ENCODE measurements around the gene SYNGR1.
"Not testable (repeated sequence)": the region's sequence is repeated elsewhere in the genome, so short reads cannot be mapped to it uniquely, and the experiment has no call there.

The SYNGR1 gene

DNA sequence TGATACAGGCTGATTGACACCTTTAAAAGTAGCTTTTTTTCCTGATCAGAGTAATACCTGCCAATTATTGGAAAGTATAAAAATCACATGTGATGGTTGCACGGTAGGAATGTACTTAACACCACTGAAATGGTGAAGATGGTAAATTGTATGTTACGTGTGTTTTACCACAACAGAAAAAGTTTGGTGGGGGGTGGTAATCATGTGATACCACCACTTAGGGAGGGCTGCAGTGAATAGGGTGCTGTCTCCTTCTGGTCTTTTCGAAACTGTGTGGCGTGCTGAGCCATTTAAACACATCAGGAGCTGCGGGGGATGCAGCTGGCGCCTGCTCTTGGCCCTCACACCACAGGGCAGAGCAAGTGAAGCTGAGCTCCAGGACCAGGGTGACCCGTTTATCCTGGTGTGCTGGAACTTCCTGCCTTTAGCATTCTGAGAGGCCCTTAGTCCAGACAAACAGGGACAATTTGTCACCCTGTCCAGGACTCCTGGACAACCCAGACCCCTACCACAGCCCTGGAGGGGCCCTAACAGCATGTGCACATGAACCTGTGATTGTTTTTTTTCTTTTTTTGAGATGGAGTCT lies 2.6 kb downstream of the SYNGR1 start:
- FAIRE-seq: no peak

DNA sequence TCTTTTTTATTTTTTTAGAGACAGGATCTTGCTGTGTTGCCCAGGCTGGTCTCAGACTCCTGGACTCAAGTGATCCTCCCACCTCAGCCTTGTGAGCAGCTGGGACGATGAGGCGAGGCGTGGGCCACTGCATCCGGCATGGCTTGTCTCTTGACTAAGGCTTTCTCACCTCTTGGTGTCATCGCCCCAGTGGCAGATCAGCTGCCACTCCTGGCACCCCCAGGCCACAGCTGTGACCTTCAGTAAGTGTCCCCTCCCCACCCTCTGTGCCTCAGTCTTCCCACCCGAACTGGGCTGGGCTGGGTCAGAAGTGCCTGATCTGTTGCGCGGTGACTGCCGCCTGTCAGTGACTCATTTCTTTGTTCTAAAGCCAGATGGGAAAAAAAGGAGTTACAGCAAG lies 3.6 kb downstream of the SYNGR1 start:
- FAIRE-seq: no peak

DNA sequence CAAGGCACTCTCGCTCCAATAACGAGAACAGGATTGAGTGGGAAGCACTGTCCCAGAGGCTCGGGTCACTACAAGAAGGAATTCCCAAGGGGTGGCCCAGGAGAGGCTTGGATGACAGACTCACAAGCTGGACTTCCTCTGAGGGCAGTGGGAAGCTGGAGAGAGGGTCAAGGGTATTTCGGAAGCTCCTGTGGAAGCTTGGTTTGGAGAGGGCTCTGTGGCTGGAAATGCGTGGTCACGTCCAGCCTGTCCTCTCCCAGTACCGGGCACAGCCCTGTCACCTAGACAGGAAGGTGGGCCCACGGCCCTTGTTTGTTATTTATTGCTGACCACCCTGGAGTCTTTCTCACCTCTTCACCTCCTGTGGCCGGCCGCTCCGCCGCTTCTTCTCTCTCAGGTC lies 5.3 kb downstream of the SYNGR1 start:
- no peak for FAIRE-seq

DNA sequence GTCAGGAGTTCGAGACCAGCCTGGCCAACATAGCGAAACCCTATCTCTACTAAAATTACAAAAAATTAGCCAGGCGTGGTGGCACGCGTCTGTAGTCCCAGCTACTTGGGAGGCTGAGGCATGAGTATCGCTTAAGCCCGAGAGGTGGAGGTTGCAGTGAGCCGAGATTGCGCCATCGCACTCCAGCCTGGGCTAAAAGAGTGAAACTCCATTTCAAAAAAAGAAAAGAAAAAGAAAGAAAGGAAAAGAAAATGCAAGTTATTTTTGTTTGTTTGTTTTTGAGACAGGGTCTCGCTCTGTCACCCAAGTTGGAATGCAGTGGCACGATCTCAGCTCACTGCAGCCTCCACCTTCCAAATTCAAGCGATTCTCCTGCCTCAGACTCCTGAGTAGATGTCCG lies 6.0 kb downstream of the SYNGR1 start:
- not testable (repeated sequence) for FAIRE-seq

DNA sequence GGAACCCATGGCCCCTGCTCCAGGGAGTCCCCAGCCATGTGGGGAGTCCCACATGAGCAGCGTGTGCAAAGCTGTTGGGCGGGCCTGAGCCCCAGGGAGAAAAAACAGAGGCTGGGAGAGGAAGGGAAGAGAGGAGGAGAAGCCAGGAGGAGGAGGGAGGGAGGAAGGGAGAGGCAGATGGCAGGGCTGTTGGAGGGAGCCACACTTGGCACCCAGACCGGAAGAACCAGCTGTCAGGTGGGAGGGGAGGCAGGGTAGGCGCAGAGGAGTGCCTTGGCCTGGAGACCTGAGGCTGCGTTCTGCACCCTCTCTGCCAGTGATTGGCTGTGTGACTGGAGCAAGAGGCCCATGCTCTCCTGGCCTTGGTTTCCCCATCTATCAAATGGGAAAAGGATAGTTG lies 6.7 kb downstream of the SYNGR1 start:
- FAIRE-seq: no peak

DNA sequence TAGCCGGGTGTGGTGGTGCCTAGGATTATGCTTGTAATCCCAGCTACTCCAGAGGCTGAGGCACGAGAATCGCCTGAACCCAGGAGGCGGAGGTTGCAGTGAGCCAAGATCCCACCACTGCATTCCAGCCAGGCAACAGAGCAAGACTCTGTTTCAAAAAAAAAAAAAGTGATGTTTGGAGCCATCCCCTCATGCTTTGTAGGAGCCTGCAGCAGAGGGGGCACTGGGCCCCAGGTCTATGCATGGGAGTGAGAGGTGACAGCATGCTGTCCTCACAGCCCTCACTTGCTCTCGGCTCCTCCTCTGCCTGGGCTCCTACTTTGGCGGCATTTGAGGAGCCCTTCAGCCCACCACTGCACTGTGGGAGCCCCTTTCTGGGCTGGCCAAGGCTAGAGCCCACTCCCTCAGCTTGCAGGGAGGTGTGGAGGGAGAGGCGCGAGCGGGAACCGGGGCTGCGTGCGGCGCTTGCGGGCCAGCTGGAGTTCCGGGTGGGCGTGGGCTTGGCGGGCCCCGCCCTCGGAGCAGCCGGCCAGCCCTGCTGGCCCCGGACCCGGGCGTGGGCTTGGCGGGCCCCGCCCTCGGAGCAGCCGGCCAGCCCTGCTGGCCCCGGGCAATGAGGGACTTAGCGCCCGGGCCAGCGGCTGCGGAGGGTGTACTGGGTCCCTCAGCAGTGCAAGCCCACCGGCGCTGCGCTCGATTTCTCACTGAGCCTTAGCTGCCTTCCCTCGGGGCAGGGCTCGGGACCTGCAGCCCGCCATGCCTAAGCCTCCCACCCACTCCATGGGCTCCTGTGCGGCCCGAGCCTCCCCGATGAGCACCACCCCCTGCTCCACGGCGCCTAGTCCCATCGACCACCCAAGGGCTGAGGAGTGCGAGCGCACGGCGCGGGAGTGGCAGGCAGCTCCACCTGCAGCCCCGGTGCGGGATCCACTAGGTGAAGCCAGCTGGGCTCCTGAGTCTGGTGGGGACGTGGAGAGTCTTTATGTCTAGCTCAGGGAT lies 7.6 kb downstream of the SYNGR1 start:
- not testable (repeated sequence) for FAIRE-seq

DNA sequence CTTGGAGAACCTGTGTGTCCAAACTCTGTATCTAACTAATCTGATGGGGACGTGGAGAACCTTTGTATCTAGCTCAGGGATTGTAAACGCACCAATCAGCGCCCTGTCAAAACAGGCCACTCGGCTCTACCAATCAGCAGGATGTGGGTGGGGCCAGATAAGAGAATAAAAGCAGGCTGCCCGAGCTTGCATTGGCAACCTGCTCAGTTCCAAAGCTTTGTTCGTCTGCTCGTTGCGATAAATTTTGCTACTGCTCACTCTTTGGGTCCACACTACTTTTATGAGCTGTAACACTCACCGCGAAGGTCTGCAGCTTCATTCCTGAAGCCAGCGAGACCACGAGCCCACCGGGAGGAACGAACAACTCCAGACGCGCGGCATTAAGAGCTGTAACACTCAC lies 8.4 kb downstream of the SYNGR1 start:
- FAIRE-seq: not testable (repeated sequence)

DNA sequence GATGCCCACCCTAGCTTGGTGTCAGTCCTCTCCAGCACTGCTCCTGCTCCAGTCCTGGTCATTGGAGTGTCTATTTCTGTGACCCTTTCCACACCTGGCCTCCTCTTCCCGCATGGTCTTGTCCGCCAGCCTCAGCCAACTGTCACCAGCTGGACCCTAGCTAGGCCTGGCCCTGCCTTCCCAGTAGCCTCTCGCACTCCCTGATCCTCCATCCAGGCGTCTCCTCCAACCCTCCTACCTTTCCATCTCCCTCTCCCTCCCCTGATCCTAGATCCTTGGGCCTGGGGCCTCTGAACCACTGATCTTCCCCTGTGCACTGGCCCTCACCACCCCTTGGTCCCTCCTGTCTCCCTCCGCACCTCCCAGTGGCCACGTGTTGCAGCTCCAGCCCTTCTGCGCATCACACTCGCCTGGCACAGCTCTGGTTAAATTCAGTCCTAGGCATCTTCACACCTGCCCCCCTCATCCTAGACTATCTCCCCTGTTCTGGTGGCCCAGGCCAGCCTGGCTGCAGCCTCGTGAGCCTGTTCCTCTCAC lies 9.9 kb downstream of the SYNGR1 start:
- FAIRE-seq: no peak

DNA sequence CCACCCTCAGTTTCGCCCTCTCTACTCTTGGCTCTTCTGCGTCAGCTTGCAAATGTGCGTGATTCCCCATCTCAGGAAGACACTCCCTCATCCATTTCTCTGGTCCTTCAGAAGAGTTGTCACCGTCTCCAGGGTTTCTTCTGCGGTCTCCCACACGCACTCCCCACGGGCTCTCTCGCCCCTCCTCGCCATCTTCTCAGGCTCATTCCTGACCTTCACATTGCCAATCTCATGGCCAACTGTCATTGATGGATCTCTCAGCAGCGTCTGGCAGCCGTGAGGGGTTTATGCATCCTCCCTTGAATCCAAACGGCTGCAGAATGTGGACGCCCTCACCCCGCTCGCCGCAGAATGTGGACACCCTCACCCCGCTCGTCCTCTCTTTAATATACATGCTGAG lies 10.5 kb downstream of the SYNGR1 start:
- no peak for FAIRE-seq

DNA sequence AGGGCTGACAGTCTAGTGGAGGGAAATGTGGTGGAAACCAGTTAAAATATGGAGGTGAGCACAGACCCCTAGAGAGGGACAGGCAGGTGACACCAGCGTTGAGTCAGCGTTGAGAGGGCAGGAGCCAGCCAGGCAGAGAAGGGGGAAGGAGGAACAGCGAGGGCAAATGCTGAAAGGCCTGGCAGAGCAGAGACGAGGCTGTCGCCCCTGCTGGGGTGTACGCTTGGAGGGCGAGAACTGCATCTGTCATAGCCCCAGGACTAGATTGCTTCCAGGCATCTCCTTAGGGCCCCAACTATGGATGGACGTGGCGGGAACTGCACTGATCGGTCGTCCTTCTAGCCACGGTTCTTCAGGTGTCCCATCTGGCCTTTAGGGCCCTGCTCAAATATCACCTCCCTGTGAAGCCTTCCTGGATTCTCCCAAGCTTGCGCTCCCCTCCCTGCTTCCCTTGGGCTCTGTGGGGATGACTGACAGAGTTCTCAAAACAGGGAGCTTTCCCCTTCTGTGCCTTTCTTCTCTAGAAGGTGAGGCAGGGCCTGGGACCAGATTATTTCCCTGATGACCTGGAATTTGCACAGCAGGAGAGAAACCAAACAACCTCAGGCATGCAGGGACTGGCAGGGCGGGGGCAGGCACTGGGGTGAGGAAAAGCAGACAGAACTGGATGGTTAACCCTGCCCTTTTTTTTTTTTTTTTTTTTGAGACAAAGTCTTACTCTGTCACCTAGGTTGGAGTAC lies 11.1 kb downstream of the SYNGR1 start:
- no peak for FAIRE-seq

DNA sequence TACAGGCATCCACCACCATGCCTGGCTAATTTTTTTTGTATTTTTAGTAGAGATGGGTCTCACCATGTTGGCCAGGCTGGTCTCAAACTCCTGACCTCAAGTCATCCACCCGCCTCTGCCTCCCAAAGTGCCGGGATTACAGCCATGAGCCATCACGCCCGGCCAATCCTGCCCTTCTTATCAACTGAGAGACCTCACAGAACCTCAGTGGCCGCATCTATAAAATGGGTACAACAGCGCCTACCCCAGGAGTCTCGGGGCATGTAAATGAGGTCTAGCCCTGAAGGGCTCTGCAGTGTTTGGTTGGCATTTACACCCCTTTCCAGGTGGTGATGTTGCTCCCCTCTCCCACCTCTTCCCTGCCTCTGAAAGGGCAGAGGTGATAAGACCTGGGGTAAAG lies 11.7 kb downstream of the SYNGR1 start:
- no peak for FAIRE-seq

DNA sequence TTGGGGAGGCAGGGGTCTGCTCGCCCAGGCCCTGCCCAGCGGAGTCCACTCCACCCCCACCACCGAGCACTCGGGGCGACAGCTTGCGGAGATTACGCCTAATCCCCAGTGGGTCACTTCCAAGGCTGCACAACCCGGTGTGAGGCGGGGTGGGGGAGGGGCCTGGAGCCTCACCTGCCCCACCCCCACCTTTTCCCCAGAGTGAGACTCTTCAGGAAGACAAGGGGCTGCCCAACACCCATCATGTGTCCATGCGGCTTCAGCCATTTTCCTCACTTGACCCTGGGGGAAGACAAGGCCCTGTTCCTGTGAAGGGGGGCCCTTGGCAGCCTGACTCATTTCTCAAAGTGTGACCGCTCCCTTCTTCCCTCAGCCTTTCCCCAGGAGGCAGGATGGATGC lies 12.5 kb downstream of the SYNGR1 start:
- no peak for FAIRE-seq

DNA sequence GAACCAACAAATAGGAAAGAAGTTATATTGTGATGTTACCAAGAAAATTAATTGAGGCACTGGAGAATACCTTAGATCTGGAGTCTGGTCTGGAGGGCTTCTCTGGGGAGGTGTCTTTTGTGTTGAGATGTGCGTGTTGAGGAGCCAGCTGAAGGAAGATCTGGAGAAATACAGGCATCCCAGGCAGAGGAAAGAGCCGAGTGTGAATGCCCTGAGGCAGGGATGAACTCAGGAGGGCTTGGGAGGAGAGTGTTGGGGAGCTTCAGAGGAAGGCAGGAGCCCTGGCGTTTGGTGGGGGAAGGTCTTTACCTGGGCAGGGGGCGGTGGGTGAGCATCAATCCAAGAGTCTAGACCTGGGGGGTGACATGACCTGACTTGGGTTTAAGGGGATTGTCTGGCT lies 13.1 kb downstream of the SYNGR1 start:
- FAIRE-seq: no peak

DNA sequence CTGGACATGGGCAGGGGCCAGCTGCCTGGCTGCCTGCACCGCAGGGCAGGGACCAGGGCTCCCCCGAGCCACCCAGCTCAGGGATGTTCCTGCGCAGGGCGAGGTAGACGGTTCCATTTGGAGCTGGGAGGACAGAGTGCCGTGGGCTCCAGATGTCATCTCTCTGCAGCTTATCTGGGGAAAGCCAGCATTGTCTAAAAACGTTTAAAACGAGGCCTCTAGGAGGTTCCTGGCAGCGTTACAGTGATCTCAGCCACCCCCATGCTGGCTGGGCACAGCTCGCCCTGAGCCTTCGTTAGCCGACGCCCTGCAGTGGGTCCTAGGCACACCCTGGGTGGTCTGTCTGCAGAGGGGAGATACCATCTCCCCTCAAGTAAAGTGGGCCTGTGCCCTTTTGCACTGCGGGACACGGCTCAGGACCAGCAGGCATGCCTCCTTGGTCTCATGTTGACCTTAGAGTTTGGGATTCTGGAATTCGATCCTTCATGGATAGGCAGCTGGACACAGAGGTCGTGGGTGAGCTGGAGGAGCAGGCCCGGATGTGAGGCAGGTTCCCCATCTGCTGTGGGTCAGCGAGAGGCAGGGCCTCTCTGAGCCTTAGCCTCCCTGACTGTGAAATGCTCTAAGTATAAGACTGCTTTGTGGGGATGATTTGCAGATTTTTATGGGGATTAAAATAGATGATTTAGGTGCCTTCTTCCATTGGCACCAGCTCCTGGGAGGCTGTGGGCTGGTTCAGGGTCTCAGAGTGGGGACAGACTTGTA lies 14.1 kb downstream of the SYNGR1 start:
- FAIRE-seq: no peak

DNA sequence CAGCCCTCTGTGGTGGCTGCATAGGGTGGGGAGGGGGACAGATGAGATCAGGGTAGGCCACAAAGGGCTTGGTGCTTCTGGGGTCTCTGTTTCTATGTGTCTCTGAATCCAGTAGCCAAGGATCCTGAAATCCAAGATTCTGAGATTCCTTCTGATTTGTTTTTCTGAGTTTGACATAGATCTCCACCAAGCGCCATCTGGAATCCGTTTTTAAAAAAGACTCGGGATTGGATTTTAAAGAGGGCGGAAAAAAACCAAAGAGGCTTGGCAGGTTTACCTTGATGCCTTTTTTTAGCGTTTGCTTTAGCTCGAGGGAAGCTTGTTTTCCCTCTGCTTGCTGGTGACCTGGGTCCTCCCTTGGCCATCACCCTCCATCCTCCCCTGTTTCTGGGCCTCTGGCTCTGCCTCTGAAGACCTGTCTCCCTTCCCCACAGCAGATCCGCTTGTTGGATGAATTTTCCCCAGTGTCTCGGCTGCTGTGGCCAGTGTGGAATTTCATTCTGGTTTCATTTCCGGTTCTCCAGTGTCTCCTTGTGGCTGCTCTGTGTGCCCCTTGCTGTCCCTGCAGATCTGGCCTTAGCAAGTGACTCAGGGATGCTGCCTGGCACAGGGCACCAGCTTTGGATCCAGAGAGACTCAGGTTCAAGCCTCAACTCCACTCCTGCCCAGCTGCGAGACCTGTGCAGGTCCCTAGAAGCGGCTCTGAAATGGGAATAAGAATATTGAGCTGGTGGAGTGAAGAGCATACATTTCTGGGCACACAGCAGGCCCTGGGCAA lies 15.1 kb downstream of the SYNGR1 start:
- FAIRE-seq: no peak

DNA sequence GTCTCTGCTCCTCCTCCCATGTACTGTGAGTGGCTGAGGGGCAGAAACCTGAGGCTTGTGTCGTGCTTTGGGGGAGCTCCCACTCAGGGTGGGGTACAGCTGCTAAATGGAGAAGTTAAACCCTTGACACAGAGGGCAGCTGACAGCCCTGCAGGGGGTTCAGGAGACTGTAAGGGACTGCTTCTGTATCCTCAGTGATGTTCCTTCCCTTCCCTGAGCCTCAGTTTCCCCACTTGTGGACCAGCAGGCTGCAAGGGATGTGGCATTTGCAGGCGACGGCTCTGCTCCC lies 15.6 kb downstream of the SYNGR1 start:
- no peak for FAIRE-seq

DNA sequence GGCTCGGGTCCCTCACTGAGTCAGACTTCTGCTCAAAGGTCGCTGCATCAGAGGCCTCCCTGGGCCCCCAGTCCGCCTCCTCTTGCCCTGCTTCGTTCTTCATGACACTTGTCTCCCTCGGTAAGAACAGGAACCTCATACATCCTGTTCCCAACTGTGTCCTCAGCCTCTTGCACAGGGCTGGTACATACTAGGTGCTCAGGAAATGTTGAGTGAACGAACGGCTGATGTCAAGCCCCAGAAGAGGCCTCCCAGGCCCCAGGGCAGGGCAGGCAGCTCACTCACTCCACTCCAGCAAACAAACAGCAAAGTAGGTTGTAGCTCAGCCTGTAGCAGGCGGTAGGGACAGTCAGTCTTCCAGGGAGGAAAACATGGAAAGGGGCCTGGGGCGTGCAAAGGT lies 17.2 kb downstream of the SYNGR1 start:
- FAIRE-seq: no peak

DNA sequence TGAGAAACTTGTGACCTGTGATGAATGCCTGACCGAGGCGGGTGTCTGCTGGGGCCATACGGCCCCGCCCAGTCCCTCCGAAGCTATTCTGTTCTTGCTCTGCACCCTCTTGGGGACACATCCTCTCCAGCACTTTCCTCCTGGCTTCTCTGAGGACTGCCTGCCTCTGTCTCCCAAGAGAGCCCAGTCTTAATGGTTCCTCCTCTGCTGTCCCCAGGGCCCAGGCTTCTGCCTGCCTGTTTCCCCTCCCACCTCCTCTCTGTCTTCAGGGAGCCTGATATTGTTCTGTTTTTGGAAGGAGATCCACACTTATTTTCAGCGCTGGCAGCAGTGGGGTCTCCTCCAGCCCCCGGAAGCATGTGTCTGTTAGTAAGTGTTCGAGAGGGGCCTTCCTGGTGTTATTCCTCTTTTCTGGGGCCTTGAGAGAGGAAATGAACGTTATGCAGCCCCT lies 18.7 kb downstream of the SYNGR1 start:
- FAIRE-seq: no peak

DNA sequence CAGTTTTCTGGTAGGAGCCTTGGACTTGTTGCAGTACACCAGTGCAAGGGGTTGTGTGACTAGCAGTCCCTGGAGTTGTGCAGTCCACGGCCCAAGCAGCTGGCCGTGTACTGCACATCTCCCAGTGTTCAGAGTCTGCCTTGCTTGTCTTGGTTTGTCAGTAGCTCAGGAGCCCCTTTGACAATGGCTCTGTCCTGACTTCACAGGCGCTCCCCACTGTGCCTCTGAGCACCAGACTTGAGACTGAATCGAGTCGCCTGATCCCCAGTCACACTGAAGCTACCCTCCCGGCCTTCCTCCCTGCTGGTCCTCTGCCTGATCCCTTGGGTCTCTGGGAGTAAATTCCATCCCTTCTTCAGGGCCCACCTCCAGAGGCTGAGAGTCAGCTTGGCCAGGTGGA lies 19.4 kb downstream of the SYNGR1 start:
- no peak for FAIRE-seq

DNA sequence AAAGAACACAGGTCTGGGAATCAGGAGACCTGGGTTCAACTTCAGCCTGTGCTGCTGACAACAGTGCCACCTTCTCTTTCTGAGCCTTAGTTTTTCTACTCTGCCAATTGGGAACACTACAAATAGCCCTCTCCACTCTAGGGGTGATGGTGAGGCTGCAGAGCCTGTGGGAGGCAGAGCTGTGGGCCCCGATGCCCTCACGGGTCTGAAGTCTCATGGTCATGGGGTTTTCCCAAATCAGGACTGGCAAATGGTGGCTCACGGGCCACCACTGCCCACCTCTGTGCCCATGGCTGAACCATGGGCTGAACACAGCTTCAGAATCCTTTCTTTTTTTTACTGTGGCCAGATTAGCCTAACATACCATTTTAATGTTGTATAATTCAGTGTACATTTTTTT lies 19.8 kb downstream of the SYNGR1 start:
- FAIRE-seq: no peak

DNA sequence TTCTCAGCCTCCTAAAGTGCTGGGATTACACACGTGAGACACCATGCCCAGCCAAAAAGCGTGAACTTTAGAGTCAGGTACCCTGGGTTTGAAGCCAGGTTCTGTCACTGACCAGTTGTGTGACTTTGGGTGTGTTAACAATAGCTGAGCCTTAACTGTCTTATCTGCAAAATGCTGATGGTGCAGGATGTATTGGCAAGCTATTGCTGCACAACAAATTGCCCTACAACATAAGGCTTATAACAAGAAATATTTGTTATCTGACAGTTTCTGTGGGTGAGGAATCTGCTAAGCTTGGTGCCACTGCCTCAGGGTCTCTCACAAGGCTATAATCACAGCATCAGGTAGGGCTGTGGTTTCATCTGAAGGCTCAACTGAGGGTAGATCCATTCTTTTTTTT lies 21.9 kb downstream of the SYNGR1 start:
- no peak for FAIRE-seq

DNA sequence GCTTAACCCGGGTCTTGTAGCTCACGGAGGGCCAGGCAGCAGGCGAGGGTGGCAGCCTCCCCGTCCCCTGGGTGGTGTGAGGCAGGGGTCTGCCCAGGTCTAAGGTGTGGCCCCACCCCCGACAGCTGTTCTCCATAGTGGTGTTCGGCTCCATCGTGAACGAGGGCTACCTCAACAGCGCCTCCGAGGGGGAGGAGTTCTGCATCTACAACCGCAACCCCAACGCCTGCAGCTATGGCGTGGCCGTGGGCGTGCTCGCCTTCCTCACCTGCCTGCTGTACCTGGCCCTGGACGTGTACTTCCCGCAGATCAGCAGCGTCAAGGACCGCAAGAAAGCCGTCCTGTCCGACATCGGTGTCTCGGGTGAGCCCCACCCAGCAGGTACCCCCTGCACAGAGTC lies 24.4 kb downstream of the SYNGR1 start:
- FAIRE-seq: no peak

All from A204.1 (cell line).